VCaP (cell line): ENCODE measurements around the gene PPFIBP2.

ENCODE experiments used
- H3K27ac ChIP-seq: fragments of 450-650 bp; 2 replicates; pipeline ENCODE4 v1.5.1; 2017
- TF ChIP-seq, protein P1 (sequence below): fragments of 450-650 bp; conservative IDR thresholded peaks from 2 replicates; pipeline ENCODE4 v1.5.1; 2017; ENCODE audit warnings: mild to moderate bottlenecking, moderate library complexity

PPFIBP2 gene

DNA sequence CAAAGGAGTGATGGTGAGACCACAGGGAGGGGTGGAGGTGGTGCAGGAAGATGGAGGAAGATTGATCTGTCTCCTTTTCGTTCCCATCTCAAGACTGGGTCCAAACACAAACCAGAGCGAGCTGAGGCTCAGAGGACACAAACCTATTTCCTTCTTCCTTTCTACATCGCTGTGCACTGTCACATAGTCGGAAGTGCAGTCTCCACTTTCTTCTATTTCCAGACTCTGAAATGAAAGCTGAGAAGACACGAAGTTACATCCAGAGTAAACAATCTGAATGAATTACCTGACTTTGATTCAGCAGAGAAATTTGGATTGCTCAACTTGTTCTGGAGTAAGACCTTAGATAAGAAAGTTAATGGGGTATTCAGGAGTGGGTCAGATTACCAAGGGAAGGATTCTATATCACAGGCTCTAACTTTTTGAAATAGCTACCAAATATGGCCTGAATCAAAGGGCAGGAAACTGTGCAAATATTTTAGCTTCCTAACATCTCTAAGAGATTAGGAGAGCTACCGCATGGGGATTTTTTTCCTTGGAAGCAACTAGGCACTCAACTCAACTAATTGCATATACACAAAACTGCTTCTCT, 178.1 kb downstream of the PPFIBP2 start:
- TF ChIP-seq, protein P1, sequence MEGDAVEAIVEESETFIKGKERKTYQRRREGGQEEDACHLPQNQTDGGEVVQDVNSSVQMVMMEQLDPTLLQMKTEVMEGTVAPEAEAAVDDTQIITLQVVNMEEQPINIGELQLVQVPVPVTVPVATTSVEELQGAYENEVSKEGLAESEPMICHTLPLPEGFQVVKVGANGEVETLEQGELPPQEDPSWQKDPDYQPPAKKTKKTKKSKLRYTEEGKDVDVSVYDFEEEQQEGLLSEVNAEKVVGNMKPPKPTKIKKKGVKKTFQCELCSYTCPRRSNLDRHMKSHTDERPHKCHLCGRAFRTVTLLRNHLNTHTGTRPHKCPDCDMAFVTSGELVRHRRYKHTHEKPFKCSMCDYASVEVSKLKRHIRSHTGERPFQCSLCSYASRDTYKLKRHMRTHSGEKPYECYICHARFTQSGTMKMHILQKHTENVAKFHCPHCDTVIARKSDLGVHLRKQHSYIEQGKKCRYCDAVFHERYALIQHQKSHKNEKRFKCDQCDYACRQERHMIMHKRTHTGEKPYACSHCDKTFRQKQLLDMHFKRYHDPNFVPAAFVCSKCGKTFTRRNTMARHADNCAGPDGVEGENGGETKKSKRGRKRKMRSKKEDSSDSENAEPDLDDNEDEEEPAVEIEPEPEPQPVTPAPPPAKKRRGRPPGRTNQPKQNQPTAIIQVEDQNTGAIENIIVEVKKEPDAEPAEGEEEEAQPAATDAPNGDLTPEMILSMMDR = no peak

DNA sequence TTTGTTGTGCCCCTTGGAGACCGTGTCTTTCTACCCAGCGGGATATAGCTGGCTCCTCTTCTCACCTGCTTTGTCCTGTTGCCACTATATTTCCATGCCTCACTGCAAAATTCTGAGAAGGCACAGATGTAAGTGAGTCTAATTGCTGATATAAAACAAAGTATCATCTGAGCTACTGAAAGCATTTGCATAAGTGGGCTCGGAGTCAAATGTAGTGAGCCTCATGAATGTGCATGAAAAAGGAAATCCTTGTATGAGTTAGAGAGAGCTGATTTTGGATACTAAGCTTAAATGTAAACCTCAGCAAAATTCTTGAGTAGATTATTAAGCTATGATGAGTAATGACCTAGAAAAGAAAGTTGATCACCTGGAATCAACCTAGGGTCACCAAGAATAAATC, 178.6 kb downstream of the PPFIBP2 start:
- TF ChIP-seq, protein P1 = no peak
- H3K27ac ChIP-seq = no peak overlapping the region

More for the DNA sequence above, 178.1 kb downstream of the PPFIBP2 start:
- H3K27ac ChIP-seq = no peak overlapping the region

DNA sequence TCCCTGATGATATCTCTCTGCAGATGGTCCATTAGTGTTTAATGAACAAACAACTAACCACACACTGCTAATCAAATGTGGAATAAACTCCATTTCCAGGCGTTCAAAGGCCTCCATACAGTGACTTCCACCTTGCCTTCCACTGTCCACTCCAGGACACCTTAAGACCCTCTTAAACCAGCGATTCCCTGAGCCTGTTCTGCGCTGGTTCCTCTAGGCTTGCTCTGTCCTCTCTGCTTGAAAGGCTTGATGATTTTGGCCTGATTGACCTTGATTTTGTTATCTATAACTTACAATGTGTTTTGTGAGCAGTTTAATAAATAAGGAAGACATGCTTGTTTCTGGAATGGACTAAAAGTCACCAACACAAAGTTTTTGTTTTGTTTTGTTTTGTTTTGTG, 180.4 kb downstream of the PPFIBP2 start:
- TF ChIP-seq, protein P1 = no peak

DNA sequence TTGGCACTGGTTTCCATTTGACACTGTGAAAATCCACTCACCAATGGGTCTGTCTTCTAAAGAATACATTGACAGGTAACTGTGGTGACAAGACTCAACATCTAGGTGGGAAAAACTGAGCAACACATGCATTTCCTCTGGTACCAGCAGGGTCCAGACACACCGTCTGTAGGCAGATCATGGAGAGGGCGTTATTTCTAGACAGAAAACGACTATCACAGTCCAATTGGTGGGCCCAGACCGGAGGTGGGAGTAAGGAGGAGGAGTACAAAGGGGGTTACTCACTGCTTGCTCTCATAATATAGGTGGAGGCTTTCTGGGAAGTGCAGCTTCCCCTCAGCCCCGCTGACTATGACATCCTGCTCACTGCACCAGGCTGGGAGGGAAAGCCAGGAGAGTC, 182.6 kb downstream of the PPFIBP2 start:
- no peak overlapping the region for H3K27ac ChIP-seq
- TF ChIP-seq, protein P1 = no peak

More for the DNA sequence above, 180.4 kb downstream of the PPFIBP2 start:
- H3K27ac ChIP-seq = no peak overlapping the region; the same call in 1 of the 2 replicates
